SU-DHL-6 (cell line): ENCODE results near the gene ARL16.

Experiments
- H2AFZ ChIP-seq: fragments of 200-600 bp; sonication (generic); 2 replicates; pipeline ENCODE4 v1.6.1; 2014; ENCODE audit warnings: low read depth, mild to moderate bottlenecking, moderate library complexity, mixed read lengths, antibody characterized with exemption, low read length; ENCODE audit not compliant: severe bottlenecking
- H3F3A ChIP-seq: fragments of 200-600 bp; shearing (Covaris generic); 2 replicates; pipeline ENCODE4 v1.6.0; 2016; ENCODE audit warnings: antibody characterized with exemption, mild to moderate bottlenecking; ENCODE audit not compliant: insufficient read depth
- H3K27ac ChIP-seq: fragments of 200-600 bp; sonication (generic); 2 replicates; pipeline ENCODE4 v1.5.1; 2016; ENCODE audit warnings: low read depth, mild to moderate bottlenecking, low read length, moderate library complexity, mixed read lengths
- H3K27me3 ChIP-seq: fragments of 200-600 bp; sonication (generic), shearing (Covaris generic); 2 replicates; pipeline ENCODE4 v1.6.0; 2014; ENCODE audit warnings: mild to moderate bottlenecking, low read length
- H3K36me3 ChIP-seq: fragments of 200-600 bp; sonication (generic); 2 replicates; pipeline ENCODE4 v1.6.1; 2014; ENCODE audit warnings: mild to moderate bottlenecking, low read length, mixed read lengths
- H3K4me2 ChIP-seq: fragments of 300-600, 200-600 bp; shearing (Covaris generic), sonication (generic); 2 replicates; pipeline ENCODE4 v1.6.0; 2014; ENCODE audit warnings: low read length, low read depth, mild to moderate bottlenecking; ENCODE audit not compliant: poor library complexity, severe bottlenecking
- H3K4me3 ChIP-seq: fragments of 200-600 bp; sonication (generic); 2 replicates; pipeline ENCODE4 v1.5.1; 2014; ENCODE audit warnings: antibody characterized with exemption, low read length, mild to moderate bottlenecking, mixed read lengths; ENCODE audit not compliant: insufficient read depth, poor library complexity, severe bottlenecking
- H3K79me2 ChIP-seq: fragments of 200-600 bp; sonication (generic); 2 replicates; pipeline ENCODE4 v1.6.1; 2014; ENCODE audit warnings: mild to moderate bottlenecking, low read length, moderate library complexity; ENCODE audit not compliant: insufficient read depth
- H3K9ac ChIP-seq: fragments of 200-600 bp; sonication (generic); 2 replicates; pipeline ENCODE4 v1.7.0; 2014; ENCODE audit warnings: mild to moderate bottlenecking, low read length
- H3K9me2 ChIP-seq: fragments of 200-600 bp; sonication (generic); replicated peaks from 2 replicates; pipeline ENCODE4 v1.6.1; 2014; ENCODE audit warnings: low read length; ENCODE audit not compliant: insufficient read depth
- H3K9me3 ChIP-seq: fragments of 200-600 bp; sonication (generic); 2 replicates; pipeline ENCODE4 v1.6.1; 2014; ENCODE audit warnings: low read length, mixed read lengths; ENCODE audit not compliant: insufficient read depth
- H4K20me1 ChIP-seq: fragments of 200-600 bp; sonication (generic); 2 replicates; pipeline ENCODE4 v1.6.1; 2014; ENCODE audit warnings: low read depth, mild to moderate bottlenecking, antibody characterized with exemption, low read length, moderate library complexity, mixed read lengths
- CTCF ChIP-seq: fragments of 200-600 bp; sonication (generic); IDR thresholded peaks from one replicate; pipeline ENCODE4 v1.5.1; 2017; ENCODE audit warnings: antibody characterized with exemption, mild to moderate bottlenecking, low read length, moderate library complexity; ENCODE audit not compliant: insufficient read depth, poor library complexity, severe bottlenecking
- EZH2phosphoT487 ChIP-seq: fragments of 200-600 bp; sonication (generic), shearing (Covaris generic); conservative IDR thresholded peaks from 2 replicates; pipeline ENCODE4 v1.6.1; 2018; ENCODE audit warnings: mild to moderate bottlenecking, antibody characterized with exemption, low read length, moderate library complexity, mixed read lengths

ARL16 gene

GRCh38 chr17:81703747-81704654 lies 20.4 kb upstream of the ARL16 start:
- Histone ChIP-seq H2AFZ (peak overlapping the region; percentile 30), H3K79me2 (peaks cover 56% of the 10 kb centered on the region), H3K9me2 (no peaks in the 10 kb centered on the region), H3K27ac (peak overlapping the region; percentile 77), H3F3A (peaks cover 10% of the 10 kb centered on the region), H3K9ac (peak overlapping the region; percentile 98), H4K20me1 (no peaks in the 10 kb centered on the region), H3K9me3 (no peaks in the 10 kb centered on the region), H3K4me3 (peak overlapping the region; percentile 98), H3K36me3 (no peaks in the 10 kb centered on the region), H3K27me3 (no peaks in the 10 kb centered on the region), H3K4me2 (peak overlapping the region; percentile 68)
- no peak for TF ChIP-seq EZH2phosphoT487
- TF ChIP-seq CTCF: no peak

DNA sequence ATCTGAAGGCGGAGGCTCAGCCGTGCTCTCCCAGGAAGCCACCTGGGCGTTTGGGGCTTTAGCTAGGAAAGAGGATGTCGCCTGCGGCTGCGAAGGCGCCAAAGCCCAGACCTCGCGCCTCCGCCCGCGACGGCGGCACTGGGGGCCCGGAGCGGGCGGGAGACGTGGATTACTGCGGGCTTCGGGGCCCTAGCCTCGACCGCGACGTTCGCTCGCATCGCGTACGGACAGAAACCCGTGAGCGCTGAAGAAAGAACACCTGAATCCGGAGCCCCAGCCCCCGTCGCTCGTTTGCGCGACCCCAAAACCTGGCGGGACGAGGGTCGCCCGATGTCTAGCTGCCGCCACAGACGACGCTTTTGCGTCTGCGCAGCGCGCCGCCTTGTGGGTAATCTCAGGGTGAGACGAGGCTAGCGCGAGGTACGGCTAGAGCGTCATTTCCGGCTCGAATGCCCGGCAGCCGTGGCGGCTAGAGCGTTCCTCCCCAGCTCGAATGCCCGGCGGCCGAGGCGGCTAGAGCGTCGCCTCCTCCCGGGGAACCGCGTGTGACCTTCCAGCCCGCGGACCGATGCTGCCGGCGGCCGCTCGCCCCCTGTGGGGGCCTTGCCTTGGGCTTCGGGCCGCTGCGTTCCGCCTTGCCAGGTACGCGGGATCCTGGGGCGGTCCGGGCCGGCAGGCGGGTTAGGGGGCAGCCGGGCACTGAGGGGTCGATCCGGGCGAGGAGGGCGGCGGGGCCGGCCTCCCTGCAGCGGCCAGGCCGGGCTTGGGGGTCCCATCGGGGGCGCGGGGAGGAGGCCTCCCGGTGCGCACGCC lies 19.5 kb upstream of the ARL16 start, which contains the start of gene MRPL12:
TSS of gene MRPL12 (plus strand) at position 434 of the 813 bp plus-strand sequence. CDS start at position 569, 135 bp downstream.
- Histone ChIP-seq H3F3A (peaks cover 13% of the 10 kb centered on the region; the same call in 1 of the 2 replicates), H3K4me3 (peak within 1 kb of the TSS; percentile 98), H3K9ac (peak within 1 kb of the TSS; percentile 98), H3K4me2 (peak within 1 kb of the TSS; percentile 71), H2AFZ (peak within 1 kb of the TSS; percentile 30), H3K36me3 (no peaks in the 10 kb centered on the region), H3K79me2 (peaks cover 60% of the 10 kb centered on the region), H3K9me2 (no peaks in the 10 kb centered on the region), H3K27me3 (no peaks in the 10 kb centered on the region), H4K20me1 (no peaks in the 10 kb centered on the region), H3K27ac (peak within 1 kb of the TSS; percentile 77), H3K9me3 (no peaks in the 10 kb centered on the region)
- TF ChIP-seq EZH2phosphoT487: no peak

DNA sequence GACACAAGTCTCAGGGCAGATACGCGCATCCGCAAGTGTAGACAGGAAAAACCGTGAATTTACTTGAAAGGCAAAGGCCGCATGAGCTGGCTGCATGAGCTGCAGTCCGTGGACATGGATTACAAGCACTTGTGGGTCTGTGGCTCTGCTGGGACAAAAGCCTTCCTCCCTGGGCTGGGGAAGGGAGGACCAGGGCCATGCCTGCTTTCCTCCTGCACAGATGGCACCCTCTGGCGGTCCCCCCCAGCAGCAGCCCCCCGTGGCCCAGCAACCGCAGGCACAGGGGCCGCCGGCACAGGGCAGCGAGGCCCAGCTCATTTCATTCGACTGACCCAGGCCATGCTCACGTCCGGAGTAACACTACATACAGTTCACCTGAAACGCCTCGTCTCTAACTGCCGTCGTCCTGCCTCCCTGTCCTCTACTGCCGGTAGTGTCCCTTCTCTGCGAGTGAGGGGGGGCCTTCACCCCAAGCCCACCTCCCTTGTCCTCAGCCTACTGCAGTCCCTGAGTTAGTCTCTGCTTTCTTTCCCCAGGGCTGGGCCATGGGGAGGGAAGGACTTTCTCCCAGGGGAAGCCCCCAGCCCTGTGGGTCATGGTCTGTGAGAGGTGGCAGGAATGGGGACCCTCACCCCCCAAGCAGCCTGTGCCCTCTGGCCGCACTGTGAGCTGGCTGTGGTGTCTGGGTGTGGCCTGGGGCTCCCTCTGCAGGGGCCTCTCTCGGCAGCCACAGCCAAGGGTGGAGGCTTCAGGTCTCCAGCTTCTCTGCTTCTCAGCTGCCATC lies 17.9 kb upstream of the ARL16 start:
- peak overlapping the region; percentile 98 for H3K9ac ChIP-seq
- peaks cover 60% of the 10 kb centered on the region for H3K79me2 ChIP-seq
- peak overlapping the region; percentile 77 for H3K27ac ChIP-seq
- H3K27me3 ChIP-seq: no peaks in the 10 kb centered on the region
- H3K4me2 ChIP-seq: peak overlapping the region; percentile 71
- no peak overlapping the region for H2AFZ ChIP-seq
- peaks cover 2% of the 10 kb centered on the region; the same call in 1 of the 2 replicates for H3K36me3 ChIP-seq
- H3K9me2 ChIP-seq: no peaks in the 10 kb centered on the region
- TF ChIP-seq EZH2phosphoT487: no peak
- no peak for TF ChIP-seq CTCF
- peaks cover 17% of the 10 kb centered on the region; the same call in 1 of the 2 replicates for H3F3A ChIP-seq
- no peaks in the 10 kb centered on the region for H4K20me1 ChIP-seq
- peak overlapping the region; percentile 98 for H3K4me3 ChIP-seq
- no peaks in the 10 kb centered on the region for H3K9me3 ChIP-seq
